T-helper 9 cell (primary cell): ENCODE results near the gene SDF2.
"Not testable (repeated sequence)": the region's sequence is repeated elsewhere in the genome, so short reads cannot be mapped to it uniquely, and the experiment has no call there.

Experiments used
- DNase-seq: peaks from one replicate; pipeline ENCODE4 v3.0.0-alpha.2; 2020

Gene SDF2

DNA sequence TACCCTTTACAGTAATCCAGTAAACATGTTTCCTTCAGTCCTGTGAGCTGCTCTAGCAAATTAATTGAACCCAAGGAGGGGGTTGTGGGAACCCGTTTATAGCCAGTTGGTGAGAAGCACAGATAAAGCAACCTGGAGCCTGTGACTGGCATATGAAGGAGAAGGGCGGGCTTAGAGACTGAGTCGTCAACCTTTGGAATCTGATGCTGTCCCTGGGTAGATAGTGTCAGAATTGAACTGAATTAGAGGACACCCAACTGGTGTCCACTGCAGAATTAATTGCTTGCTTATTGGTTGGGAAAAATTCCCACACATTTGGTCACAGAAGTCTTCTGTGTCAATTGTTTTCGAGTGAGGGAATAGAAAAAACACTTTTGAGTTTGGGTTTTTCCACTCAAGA, 34.9 kb downstream of the SDF2 start:
- no peak for DNase-seq

DNA sequence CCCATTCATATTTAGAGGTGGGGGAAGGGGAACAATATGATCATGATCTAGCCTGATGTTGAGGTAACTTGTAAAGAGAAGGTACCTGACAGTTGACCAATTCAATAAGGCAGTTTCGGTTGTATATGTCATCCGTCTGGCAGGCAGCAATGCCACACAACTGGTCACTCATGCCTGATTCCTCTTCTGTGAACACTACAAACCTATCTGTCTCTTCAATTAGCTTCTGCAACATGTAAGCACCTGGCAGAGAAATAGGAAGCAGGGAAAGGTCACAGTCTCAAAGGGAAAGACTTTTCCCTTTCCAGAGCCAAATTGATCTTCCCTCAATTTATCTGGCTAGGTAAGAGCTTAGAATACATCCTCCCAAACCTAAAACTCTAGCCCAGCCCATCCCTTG, 37.6 kb downstream of the SDF2 start:
- DNase-seq, result no peak

GRCh38 chr17:28623696-28624095, 38.0 kb downstream of the SDF2 start:
- no peak for DNase-seq

- no peak for DNase-seq
These were observed 39.5 kb downstream of the SDF2 start for GRCh38 chr17:28622186-28622585.

- DNase-seq, result no peak
These were observed 41.7 kb downstream of the SDF2 start for GRCh38 chr17:28620010-28620409.

GRCh38 chr17:28618464-28618863, 43.2 kb downstream of the SDF2 start:
- no peak for DNase-seq

GRCh38 chr17:28616281-28616680, 45.4 kb downstream of the SDF2 start:
- no peak for DNase-seq

DNA sequence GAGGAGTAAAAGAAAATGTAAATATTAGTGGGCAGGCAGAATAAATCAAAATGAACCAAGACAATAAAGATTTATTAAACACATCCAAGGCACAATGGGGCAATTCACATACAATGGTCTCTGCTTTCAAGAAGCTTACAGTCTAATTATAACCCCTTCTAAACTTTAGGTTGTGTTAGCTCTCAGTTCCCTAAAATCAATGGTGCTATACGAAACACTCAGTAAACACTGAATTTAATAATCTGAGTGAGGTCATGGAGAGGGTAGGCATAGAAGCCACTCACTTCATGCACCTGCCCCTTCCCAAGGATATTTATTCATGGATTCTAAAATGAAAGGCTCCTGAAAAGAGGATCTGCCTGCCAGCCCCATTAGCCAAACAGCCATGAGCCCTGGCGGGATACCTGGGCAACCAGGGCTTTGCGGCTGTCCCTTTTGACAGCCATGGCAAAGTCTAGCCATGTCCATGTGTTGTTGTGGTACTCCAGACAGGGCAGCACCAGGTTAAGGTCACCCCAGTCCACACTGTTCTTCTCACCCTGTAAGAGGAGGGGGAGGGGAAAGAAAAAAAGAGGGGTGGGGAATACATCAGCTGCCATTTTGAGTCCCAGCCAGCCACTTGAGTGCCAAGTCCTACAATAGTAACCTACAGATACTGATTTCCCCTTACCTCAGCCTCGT, 46.3 kb downstream of the SDF2 start:
- DNase-seq, result no peak

- DNase-seq, result no peak
These were observed 47.8 kb downstream of the SDF2 start, which contains the start of gene RSKR for GRCh38 chr17:28613931-28614381. RSKR (minus strand) TSS chr17:28614185; CDS start chr17:28614161, 24 bp downstream.

- peak; percentile 16 for DNase-seq
These were observed 48.5 kb downstream of the SDF2 start for GRCh38 chr17:28612936-28613872.

DNA sequence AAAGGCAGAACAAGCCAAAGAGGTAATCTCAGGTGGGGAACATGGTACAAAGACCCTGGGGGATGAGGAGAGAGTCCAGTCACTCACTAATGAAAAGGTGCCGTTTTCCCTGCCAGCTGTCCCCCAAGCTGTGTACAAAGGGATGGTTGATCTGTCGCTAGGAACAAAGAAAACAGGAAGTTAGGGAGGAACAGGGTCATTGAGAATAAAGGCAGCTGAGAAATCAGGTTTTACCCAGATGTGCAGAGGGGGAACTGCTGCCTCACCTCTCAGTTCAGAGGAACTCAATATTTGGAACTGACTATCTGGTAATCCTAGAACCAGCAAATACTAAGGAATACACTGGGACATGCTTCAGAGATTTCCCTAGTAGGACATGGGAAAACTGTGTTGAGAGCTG, 49.2 kb downstream of the SDF2 start:
- no peak for DNase-seq

- DNase-seq, result no peak
These were observed 51.3 kb downstream of the SDF2 start for GRCh38 chr17:28610376-28610775.

DNA sequence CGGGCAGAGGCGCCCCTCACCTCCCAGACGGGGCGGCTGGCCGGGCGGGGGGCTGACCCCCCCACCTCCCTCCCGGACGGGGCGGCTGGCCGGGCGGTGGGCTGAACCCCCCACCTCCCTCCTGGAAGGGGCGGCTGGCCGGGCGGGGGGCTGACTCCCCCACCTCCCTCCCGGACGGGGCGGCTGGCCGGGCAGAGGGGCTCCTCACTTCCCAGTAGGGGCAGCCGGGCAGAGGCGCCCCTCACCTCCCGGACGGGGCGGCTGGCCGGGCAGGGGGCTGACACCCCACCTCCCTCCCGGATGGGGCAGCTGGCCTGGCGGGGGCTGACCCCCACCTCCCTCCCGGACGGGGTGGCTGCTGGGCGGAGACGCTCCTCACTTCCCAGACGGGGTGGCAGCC, 57.7 kb downstream of the SDF2 start:
- not testable (repeated sequence) for DNase-seq

DNA sequence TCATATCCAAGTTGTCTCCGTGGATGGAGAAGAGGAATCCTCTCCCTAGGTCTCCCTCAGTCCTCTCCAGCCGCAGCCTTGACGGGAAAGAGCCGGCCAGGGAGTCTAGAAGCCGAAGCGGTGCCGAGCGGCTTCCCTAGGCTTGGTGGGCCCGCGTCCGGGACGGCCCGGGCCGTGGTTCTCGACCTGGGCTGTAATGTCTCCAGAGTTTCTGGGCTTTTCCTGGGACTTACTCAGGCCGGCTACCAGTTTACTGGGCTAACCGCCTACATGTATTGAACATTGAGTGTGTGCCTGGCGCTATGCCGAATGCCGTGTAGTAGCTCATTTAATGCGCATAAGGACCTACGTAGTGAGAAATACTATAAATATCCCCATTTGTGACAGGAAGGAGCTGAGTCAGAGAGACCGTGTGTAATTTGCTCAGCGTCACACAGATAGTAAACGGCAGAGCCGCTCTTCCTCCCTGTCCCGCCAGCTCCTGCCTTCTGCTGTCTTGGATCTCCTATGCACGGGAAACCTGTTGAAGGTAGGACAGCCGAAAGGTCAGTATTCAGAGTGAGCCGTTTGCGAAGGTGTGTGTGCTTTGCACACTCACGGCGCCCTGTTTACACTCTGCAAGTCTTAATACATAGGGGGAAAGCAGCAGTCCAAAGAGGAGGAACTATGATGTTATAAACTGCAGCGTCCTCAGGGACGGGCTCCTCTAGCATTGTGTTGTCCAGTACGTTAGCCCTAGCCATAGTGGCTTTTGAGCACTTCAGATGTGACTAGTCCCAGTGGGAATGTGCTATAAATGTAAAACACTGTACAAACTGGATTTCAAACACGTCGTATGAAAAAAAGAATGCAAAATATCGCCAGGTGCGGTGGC, 62.2 kb downstream of the SDF2 start:
- peak; percentile 42 for DNase-seq

DNA sequence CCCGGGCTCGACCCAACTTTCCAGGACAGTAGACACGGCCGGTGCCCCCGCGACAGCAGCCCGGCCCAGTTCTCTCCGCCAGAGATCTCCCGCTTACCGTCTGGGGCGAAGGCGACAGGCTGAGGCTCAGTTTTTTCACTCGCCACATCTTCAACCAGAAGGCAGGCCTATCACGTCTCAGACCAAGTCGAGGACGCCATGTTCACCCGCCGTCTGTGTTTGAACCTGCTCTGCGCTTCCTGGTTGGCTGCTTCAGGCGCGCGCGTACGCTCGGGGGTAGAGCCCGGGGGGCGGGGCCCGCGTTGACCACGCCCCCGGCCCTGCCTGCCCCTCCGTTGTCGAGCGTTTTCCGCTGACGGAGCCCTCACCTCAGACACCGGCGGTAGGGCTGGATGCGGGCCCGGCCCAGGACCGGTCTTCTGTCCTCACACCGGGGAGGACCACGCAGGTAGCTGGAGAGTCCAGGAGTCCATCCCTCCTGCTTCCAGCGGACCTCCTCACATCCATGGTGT, 62.9 kb downstream of the SDF2 start, which contains the start of gene SPAG5:
TSS of gene SPAG5 (minus strand) at position 227 of the 512 bp plus-strand sequence. CDS start at position 148, 79 bp downstream.
- peak; percentile 92 for DNase-seq

GRCh38 chr17:28598389-28598788, 63.3 kb downstream of the SDF2 start:
- DNase-seq, result no peak
